AML-193 (cell line): ENCODE measurements around the gene DSE.

Experiments used
- DNase-seq, 2 experiments: peaks; one replicate each; lab custom pipeline; 2025; lab: John Stamatoyannopoulos, UW

The DSE gene

DNA sequence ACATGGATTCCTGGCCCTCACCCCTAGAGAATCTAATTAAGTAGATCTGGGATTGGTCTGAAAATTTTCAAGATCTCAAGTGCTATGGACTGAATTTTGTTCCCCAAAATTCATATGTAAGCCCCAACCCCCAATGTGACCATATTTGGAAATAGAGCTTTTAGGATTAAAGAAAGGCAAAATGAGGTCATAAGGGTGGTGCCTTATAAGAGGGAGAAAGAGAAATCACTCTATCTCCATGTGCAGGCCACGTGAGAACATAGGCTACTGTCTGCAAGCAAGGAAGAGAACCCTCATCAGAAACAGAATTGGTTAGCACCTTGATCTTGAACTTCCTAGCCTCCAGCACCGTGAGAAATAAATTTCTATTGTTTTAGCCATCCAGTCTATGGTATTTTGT lies 8.5 kb upstream of the DSE start:
- no peak for DNase-seq

GRCh38 chr6:116363759-116364158 lies 7.0 kb upstream of the DSE start:
- peak; percentile 82 to 87 for DNase-seq

DNA sequence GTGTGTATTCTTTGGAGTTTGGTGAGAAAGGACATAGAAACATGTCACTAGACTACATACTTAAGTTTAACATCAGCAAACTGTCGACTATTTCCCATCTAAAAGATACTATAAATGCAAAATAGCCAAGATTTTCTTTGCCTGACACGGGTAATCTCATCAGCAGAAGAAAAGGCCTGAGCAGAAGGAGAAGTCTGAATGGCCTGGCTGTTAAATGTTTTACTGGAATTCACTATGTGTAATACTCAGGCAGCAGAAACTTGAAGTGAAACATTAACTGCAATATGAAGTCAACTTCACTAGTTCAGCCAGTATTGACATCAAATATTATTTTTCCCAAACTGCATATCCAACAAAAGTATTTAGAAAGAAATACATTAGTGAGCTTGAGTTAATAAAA lies 6.4 kb upstream of the DSE start:
- no peak for DNase-seq

DNA sequence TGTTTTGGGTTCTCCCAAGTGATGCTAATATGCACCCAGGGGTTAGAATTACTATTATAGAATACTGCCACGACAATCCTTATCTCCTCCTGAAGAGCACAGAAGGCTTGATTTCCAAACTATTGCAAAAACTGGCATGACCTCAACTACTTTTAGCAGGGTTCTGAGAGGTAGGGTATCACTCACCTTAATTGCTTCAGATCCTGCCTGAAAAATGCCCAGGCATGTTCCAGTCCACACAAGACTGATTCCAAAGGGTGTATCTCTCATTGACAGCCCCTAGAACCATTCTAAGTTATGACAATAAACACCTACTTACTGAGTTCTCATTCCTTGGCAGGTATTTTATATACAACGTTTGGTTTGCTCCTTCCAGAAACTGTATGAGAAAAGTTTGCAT lies 5.0 kb upstream of the DSE start:
- DNase-seq = no peak

DNA sequence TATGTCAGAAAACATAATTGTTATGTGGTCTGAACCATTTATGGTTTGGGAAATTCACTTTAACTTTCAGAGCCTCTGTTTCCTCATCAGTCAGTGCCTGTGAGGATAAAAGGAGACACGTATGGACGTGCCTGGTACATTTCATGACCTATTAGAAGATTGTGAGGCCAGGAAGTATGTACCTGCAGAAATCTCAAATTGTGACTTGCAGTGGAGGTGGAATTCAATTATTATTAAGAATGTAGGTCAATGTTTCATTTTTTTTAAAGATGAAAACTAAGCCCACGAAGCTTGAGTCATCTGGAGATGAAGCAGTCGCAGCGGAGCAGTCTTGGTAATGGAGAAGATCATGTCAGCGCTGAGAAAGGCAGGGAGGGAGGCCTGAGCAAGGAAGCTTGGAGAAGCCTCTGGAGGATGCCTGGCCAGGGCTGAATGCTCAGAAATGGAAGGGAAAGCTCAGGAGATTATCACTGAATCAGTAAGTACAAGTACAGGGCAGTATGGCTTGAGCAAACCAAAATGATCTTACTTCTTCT lies 3.9 kb upstream of the DSE start:
- DNase-seq = no peak

DNA sequence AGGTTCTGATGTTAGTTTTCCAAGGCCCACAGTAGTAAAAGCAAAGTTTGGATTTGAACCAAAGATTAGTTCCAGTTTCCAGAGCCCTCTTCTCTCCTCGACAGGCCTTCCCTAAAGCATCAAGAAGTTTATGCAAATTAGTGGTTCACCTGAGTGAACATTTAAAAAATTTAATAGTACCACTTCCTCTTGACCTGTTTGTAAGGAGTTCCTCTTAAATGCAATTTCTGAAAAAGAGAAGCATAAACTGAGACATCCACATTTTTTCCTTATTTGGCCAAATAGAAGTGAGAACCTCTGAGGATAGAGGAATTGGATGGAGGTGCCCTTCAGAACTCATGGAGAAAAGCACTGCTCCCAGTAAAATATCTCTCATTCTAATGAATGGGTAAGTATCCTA lies 1.2 kb upstream of the DSE start:
- peak in 1 of 2 experiments; percentile 13 for DNase-seq

- DNase-seq = peak in 1 of 2 experiments; percentile 8
These were observed 585 bp upstream of the DSE start for GRCh38 chr6:116369964-116370759.

DNA sequence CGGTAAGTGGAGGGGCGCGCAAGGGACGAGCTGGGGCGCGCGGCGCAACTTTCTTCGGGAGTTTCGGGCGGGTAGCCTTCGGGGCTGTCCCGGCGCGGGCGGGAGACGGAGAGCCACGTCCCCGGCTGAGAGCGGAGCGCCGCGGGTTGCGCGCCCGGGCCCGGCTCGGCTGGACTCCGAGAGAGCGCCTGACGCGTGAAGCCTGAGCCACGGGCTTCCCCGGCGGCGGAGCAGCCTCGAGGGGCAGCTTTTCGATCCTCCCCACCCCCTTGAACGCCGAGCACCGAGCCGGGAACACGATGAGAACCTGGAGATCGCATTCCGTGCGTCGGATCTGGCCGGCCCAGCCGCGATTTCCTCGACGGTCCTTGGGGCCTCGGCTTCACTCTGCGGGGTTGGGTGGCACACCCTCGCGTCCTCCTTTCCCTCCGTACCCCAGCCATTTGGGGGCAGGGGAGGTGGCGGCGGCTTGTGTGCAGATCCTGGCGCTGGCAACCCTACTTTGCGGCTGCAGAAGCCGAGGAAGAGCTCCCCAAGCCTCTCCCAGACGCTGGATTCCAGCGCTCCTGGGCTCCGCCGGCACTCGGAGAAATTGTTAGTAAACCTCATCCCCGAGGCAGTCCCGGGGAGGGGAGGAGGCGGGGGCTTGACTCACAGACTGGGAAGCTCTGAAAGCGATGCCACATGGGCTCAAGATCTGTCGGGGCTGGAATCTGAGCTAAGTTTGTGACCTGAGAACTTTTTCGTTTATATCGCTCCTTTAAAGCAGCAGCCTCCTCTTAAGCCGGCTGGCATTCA lies 572 bp downstream of the DSE start:
- DNase-seq = peak; percentile 7 to 12

- DNase-seq = peak in 1 of 2 experiments; percentile 27
These were observed 1.1 kb downstream of the DSE start for GRCh38 chr6:116371918-116372209.

DNA sequence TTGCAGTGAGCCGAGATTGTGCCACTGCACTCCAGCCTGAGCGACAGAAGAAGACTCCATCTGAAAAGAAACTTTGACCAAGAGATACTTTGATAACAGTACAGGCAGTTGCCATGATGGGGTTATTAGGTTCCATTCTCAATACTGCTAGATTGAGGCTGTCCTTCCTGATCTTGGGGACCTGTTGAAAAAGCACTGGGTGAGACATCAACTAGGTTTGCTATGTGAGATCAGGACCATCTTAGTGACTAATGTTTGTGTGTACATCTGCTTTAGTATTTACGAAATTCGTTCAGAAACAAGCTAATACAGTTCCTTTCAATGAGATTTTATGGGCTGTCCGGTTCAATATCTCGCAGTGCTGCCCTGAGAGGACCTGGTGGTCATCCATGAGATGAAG lies 2.6 kb downstream of the DSE start:
- no peak for DNase-seq

- no peak for DNase-seq
These were observed 3.2 kb downstream of the DSE start for GRCh38 chr6:116373940-116374339.

GRCh38 chr6:116374586-116374985 lies 3.8 kb downstream of the DSE start:
- no peak for DNase-seq

DNA sequence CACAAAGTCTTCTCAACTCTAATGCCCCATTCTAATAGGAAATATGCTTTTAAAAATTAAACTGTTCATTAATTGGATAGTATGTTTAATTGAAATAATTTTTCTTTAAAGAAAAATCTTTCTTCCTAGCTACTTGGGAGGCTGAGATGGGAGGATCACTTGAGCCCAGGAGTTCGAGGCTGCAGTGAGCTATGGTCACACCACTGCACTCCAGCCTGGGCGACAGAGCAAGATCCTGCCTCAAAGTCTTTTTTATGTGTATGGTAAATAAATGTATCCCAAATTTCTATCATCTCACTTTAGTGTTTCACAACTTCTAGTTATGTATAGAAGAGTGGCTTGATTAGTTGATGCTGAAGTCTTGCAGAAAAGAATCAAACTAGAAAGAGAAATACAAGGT lies 4.5 kb downstream of the DSE start:
- DNase-seq = no peak

DNA sequence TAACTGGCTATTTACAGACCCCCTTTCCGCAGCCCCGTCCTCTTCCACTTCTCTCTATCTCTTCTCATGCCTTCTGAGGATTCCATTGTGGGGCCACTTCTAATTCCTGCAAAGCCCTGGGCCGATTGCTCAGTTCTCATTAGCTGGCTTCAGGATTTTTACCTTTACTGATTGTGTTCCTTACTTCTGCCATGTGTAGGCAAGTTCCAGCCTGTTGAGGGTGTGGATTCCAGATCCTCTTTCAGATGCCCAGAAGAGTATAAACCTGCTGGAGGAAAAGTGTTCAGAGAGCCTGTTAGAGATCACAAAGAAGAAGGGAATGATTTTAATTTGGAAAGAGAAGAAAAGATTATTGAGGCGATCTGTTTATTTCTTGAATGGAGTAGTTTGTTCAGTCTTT lies 5.4 kb downstream of the DSE start:
- no peak for DNase-seq

DNA sequence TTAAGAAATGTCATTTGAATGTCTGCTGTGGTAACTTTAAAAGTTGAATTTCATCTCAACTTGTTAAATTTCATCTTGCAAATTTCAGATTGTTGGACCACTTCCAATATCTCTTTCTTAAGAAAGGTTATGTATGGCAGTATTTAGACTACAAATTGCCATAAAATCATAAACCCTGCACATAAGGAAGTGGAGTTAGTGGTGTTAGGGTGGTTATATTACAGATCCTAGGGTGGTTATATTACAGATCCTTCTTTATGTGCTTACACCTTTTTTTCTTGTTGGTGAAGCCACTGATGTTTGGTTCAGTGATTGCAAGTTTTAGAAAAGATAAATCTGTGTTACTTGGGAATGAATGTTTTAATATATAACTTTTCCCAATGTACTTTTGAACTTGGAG lies 9.0 kb downstream of the DSE start:
- no peak for DNase-seq

DNA sequence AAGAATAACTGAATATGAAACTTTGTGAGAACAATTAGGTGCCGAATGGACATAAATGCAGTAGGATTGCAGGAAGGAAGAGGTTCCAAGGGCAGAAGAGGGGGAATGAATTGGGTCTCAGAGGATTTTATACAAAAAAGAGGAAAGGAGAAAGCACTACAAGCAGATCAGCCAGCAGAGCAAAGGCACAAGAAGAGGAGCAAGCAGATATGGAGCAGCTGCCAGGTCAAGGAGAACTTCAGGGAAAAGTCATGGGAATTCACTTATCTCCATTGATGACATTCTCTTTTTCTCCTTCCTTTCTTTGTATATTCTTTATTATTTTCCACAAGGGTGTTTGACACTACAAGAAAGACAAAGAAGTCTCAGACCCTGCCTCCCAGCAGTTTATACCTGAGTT lies 9.6 kb downstream of the DSE start:
- DNase-seq = no peak

DNA sequence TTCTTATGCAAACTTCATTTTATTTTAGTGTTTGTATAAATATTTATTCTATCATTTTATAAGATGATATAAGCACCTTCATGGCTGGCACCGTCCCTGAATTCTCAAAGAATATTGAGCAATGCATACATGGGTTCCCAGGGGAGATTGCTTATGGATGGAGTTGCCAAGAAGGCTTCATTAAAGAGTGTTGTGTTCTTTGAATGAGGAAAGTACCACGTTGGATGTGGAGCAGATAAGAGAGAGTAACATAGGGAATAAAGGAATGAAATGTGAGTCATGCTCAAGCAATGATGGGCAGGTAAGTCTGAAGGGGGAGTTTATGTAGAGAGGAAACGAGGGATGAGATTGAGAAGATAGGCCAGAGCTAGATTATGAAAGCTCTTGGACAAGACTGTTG lies 10.3 kb downstream of the DSE start:
- no peak for DNase-seq

GRCh38 chr6:116382587-116382986 lies 11.8 kb downstream of the DSE start:
- no peak for DNase-seq

GRCh38 chr6:116384727-116385458 lies 14.1 kb downstream of the DSE start:
- DNase-seq = no peak

- no peak for DNase-seq
These were observed 14.7 kb downstream of the DSE start for GRCh38 chr6:116385459-116385802.

- no peak for DNase-seq
These were observed 15.2 kb downstream of the DSE start for GRCh38 chr6:116385921-116386320.

DNA sequence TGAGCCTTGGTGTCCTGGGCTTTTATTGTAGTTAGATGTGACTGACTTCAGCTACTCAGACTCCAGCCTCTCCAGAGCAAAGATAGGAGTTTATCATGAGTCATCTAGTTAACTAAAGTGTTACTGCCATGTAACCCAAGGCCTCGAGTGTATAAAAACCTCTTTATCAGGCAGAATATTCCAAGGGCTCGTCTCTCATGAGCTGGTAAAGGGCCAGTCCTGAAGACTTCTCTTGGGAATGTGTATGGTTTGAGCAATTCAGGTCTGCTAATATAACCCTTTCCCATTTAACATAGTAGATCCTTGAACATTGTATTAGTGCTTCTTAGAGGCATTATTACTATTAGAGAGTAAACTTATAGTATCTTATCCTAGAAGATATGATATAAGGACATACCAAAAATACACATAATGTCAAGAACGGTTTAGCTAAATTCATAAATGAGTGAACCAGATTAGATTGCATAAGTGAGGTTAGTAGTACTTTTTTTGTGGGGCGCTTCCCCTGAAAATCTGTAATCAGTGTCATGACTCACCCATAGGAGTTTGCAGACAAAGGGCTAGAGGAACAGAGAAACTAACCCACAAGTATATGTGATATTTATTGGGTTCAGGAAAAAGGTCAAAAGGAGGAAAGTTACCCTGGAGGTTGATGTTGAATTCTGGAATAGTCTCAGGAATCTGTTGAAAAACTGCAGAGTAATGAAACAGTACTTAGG lies 16.0 kb downstream of the DSE start:
- DNase-seq = peak; percentile 18 to 36
